ENCODE measurements around the gene ZKSCAN8.

The ZKSCAN8 gene

DNA sequence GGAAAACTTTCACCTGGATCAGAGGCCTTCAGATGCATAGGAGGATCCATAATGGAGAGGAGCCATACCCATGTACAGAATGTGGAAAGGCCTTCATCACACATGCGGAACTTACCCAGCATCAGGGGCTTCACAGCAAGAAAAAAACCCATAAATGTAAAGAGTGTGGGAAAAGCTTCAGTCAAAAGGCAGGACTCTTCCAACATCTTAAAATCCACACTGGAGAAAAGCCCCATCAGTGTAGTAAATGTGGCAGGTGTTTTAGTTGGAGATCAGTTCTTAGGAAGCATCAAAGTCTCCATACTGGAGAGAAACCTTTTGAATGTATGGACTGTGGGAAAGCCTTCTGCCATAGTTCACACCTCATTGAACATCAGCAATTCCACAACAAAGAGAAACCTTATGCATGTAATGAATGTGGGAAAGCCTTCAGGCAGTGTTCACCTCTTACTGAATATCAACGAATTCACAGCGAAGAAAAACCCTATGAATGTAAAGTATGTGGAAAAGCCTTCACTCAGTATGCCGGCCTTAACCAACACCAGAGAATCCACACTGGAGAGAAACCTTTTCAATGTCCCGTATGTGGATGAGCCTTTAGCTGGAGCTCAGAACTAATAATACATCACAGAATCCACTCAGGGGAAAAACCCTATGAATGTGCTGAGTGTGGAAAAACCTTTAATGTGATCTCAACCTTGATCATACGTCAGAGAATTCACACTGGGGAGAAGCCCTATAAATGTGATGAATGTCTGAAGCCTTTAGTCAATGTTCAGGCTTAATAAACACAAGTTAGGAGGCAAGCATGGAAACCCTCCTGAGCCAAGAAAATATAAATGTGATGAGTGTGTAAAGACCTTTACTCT, 46.7 kb downstream of the ZKSCAN8 start:
- in situ Hi-C loops (cut with HindIII; ENCODE audit: low sequenced_read_pairs) = no loop called here
- DNase-seq (ENCODE audit: low read depth, low spot score) = no peak
- no peak overlapping the region for H3K4me3 ChIP-seq (ENCODE audit: low read depth, low read length)
- no peak for TF ChIP-seq CTCF (IDR thresholded peaks at IDR 0.05; ENCODE audit: low read depth, low read length)

DNA sequence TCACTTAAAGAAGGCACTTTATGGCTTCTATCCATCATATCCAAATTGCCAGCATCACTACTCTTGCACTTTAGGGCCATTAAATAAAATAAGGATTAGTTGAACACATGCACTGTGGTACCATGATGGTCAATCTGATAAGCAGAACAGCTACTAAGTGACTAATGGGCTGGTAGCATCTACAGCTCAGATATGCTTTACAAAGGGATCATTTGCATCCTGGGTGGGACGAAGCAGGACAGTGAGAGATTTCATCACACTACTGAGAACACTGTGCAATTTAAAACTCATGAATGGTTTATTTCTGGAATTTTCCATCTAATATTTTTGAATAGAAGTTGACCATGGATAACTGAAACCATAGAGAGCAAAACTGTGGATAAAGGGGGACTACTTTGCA, 58.3 kb downstream of the ZKSCAN8 start:
- H3K4me3 ChIP-seq (ENCODE audit: low read depth, low read length) = no peak overlapping the region
- in situ Hi-C loops (cut with HindIII; ENCODE audit: low sequenced_read_pairs) = no loop called here
- no peak for TF ChIP-seq CTCF (IDR thresholded peaks at IDR 0.05; ENCODE audit: low read depth, low read length)
- no peak for DNase-seq (ENCODE audit: low read depth, low spot score)

DNA sequence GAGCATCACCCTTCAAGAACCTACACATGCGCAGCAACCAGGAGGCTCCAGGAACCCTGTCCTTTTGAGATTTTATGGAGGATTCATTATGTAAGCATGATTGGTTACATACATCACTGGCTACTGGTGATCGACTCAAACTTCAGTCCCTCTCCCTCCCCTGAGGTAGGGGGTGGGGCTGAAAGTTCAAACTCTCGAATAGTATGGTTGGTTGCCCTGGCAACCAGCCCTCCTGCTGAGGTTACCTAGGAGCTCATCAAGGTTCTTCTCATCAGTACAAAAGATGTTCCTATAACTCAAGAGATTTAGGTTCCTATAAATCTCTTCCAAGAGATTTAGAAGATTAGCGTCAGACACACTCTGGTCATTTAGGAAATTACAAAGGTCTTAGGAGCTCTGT, 61.5 kb downstream of the ZKSCAN8 start:
- no peak for TF ChIP-seq CTCF (IDR thresholded peaks at IDR 0.05; ENCODE audit: low read depth, low read length)
- DNase-seq (ENCODE audit: low read depth, low spot score) = no peak
- in situ Hi-C loops (cut with HindIII; ENCODE audit: low sequenced_read_pairs) = no loop called here
- no peak overlapping the region for H3K4me3 ChIP-seq (ENCODE audit: low read depth, low read length)

- no peak for DNase-seq (ENCODE audit: low read depth, low spot score)
- in situ Hi-C loops (cut with HindIII; ENCODE audit: low sequenced_read_pairs) = no loop called here
- H3K4me3 ChIP-seq (ENCODE audit: low read depth, low read length) = no peak overlapping the region
- TF ChIP-seq CTCF (IDR thresholded peaks at IDR 0.05; ENCODE audit: low read depth, low read length) = no peak
These were observed 64.2 kb downstream of the ZKSCAN8 start for GRCh38 chr6:28205879-28206278.

- no peak overlapping the region for H3K4me3 ChIP-seq (ENCODE audit: low read depth, low read length)
- TF ChIP-seq CTCF (IDR thresholded peaks at IDR 0.05; ENCODE audit: low read depth, low read length) = no peak
- in situ Hi-C loops (cut with HindIII; ENCODE audit: low sequenced_read_pairs) = no loop called here
- no peak for DNase-seq (ENCODE audit: low read depth, low spot score)
These were observed 64.8 kb downstream of the ZKSCAN8 start for GRCh38 chr6:28206527-28206926.

GRCh38 chr6:28206928-28207509, 65.3 kb downstream of the ZKSCAN8 start:
- TF ChIP-seq CTCF (IDR thresholded peaks at IDR 0.05; ENCODE audit: low read depth, low read length) = no peak
- no peak for DNase-seq (ENCODE audit: low read depth, low spot score)
- peak overlapping the region; percentile 44 for H3K4me3 ChIP-seq (ENCODE audit: low read depth, low read length)
- in situ Hi-C loops (cut with HindIII; ENCODE audit: low sequenced_read_pairs) = no loop called here

Data from astrocyte of the spinal cord (primary cell).